Eye (tissue), 1 donor: Measurements from ENCODE around the gene IQGAP3.
"Not testable (repeated sequence)": the region's sequence is repeated elsewhere in the genome, so short reads cannot be mapped to it uniquely, and the experiment has no call there.

Experiments used
- DNase-seq: peaks from one replicate; pipeline ENCODE4 v3.0.0-alpha.2; 2015

IQGAP3 gene

GRCh38 chr1:156571261-156571852, 1.0 kb downstream of the IQGAP3 start:
- DNase-seq: peak; percentile 52

- no peak for DNase-seq
Observed at GRCh38 chr1:156566436-156566835, 5.9 kb downstream of the IQGAP3 start.

GRCh38 chr1:156565519-156565918, 6.8 kb downstream of the IQGAP3 start:
- DNase-seq: no peak

GRCh38 chr1:156560585-156561163, 11.7 kb downstream of the IQGAP3 start:
- DNase-seq: no peak

- no peak for DNase-seq
Observed at GRCh38 chr1:156559797-156560385, 12.5 kb downstream of the IQGAP3 start.

GRCh38 chr1:156559086-156559796, 13.1 kb downstream of the IQGAP3 start:
- DNase-seq: no peak

GRCh38 chr1:156556354-156556753, 16.0 kb downstream of the IQGAP3 start:
- DNase-seq: no peak

- no peak for DNase-seq
Observed at GRCh38 chr1:156555715-156556114, 16.6 kb downstream of the IQGAP3 start.

GRCh38 chr1:156554971-156555370, 17.4 kb downstream of the IQGAP3 start:
- no peak for DNase-seq

GRCh38 chr1:156553860-156554485, 18.4 kb downstream of the IQGAP3 start:
- no peak for DNase-seq

- DNase-seq: not testable (repeated sequence)
Observed at GRCh38 chr1:156552937-156553336, 19.4 kb downstream of the IQGAP3 start.

GRCh38 chr1:156552518-156552917, 19.8 kb downstream of the IQGAP3 start:
- DNase-seq: no peak

GRCh38 chr1:156551869-156552268, 20.5 kb downstream of the IQGAP3 start:
- no peak for DNase-seq

- no peak for DNase-seq
Observed at GRCh38 chr1:156551066-156551643, 21.2 kb downstream of the IQGAP3 start.

GRCh38 chr1:156550346-156550745, 22.0 kb downstream of the IQGAP3 start:
- no peak for DNase-seq

- DNase-seq: no peak
Observed at GRCh38 chr1:156549831-156550230, 22.5 kb downstream of the IQGAP3 start.

GRCh38 chr1:156549390-156549789, 23.0 kb downstream of the IQGAP3 start:
- DNase-seq: no peak

- no peak for DNase-seq
Observed at GRCh38 chr1:156547982-156548381, 24.4 kb downstream of the IQGAP3 start.

GRCh38 chr1:156547434-156547833, 24.9 kb downstream of the IQGAP3 start:
- no peak for DNase-seq

- DNase-seq: no peak
Observed at GRCh38 chr1:156546267-156546666, 26.1 kb downstream of the IQGAP3 start.

GRCh38 chr1:156544592-156545102, 27.7 kb downstream of the IQGAP3 start:
- no peak for DNase-seq

GRCh38 chr1:156543066-156543465, 29.3 kb downstream of the IQGAP3 start:
- no peak for DNase-seq

- DNase-seq: no peak
Observed at GRCh38 chr1:156540955-156541354, 31.4 kb downstream of the IQGAP3 start.
